RWPE1 (cell line): Measurements from ENCODE around the gene SUN5.

Experiments used
- CTCF ChIA-PET: fragments of 350-600 bp; sonication (Branson Sonifier 250); formaldehyde crosslinking; extraction: SDS; loops from one replicate; lab custom pipeline; 2021; lab: Yijun Ruan, JAX
- POLR2A ChIA-PET: fragments of 400-600 bp; formaldehyde crosslinking; extraction: SDS; loops from one replicate; lab custom pipeline; 2020; ENCODE audit warnings: antibody characterized with exemption; ENCODE audit not compliant: low non-redundant PET; lab: Yijun Ruan, JAX
- DNase-seq: peaks from one replicate; pipeline ENCODE4 v3.0.0; 2012; ENCODE audit warnings: low spot score
- H3K27ac ChIP-seq: fragments of 450-650 bp; 2 replicates; pipeline ENCODE4 v1.5.1; 2017
- TF ChIP-seq, protein P1 (sequence below): fragments of 450-650 bp; conservative IDR thresholded peaks from 2 replicates; pipeline ENCODE4 v1.5.1; 2017; ENCODE audit warnings: low read depth, mild to moderate bottlenecking

SUN5 gene

DNA sequence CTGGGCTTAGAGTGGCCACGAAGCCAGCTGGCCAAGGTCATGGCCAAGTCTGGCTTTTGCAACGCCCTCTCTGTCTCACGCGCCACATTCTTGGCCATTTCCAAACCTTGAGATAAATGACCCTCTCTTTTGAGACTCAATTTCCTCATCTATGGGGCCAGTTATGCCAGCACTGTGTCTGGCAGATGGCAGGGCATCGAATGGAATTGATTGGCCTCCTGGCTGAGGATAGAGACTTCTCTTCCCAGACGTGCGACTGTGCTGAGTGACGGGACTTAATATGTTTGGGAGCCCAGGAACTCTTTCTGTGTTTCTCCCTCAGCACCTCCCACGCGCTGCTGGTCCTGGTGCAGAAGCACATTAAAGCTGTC lies 10.9 kb upstream of the SUN5 start:
- TF ChIP-seq, protein P1, sequence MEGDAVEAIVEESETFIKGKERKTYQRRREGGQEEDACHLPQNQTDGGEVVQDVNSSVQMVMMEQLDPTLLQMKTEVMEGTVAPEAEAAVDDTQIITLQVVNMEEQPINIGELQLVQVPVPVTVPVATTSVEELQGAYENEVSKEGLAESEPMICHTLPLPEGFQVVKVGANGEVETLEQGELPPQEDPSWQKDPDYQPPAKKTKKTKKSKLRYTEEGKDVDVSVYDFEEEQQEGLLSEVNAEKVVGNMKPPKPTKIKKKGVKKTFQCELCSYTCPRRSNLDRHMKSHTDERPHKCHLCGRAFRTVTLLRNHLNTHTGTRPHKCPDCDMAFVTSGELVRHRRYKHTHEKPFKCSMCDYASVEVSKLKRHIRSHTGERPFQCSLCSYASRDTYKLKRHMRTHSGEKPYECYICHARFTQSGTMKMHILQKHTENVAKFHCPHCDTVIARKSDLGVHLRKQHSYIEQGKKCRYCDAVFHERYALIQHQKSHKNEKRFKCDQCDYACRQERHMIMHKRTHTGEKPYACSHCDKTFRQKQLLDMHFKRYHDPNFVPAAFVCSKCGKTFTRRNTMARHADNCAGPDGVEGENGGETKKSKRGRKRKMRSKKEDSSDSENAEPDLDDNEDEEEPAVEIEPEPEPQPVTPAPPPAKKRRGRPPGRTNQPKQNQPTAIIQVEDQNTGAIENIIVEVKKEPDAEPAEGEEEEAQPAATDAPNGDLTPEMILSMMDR: no peak
- CTCF ChIA-PET: interaction anchor here (0.7 to 1.2 kb wide), 2 partner anchors 12 to 821 kb away, joined by 4 read pairs; no protein-coding TSS in a partner anchor
- H3K27ac ChIP-seq: no peak overlapping the region
- POLR2A ChIA-PET: no interaction called here
- no peak for DNase-seq

DNA sequence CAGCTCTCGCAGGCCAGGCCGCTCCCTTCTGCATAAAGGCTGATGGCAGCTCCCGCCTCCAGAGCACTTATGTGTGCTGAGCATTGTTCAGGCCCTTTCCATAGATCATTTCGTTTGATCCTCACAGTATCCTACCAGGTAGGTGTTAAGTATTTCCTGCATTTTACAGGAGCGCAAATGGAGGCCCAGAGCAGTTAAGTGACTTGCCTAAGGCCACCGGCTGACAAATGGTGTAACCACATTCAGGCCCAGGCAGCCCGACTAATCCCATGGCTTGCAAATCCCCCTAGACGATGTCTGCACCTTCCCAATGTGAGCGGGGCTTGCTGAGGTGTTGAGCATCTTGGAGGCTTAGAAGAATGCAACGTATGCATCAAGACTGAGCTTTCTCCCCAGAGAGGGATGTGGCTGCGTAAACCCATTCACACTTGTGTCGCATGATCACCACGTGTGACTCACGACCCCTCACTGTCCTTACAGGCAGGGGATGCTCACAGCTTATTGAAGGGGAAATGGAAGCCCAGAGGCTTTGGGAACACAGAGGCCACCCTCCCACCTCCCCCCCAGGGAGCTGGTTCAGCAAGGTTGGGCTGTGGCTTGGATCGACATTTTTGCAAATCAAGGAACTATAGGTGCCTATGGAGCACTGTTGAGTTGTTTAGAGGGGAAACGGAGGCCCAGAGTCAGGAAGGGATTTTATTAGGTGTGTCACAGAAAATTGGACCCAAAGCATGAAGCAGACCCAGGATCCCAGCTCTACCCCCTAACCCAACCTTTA lies 10.3 kb upstream of the SUN5 start:
- no peak for DNase-seq
- TF ChIP-seq, protein P1: no peak
- ChIA-PET POLR2A (no interaction called here), CTCF (interaction anchor here (0.6 to 1.2 kb wide), 3 partner anchors 13 to 821 kb away, joined by 3 to 4 read pairs (median 4); no protein-coding TSS in a partner anchor)
- H3K27ac ChIP-seq: no peak overlapping the region

DNA sequence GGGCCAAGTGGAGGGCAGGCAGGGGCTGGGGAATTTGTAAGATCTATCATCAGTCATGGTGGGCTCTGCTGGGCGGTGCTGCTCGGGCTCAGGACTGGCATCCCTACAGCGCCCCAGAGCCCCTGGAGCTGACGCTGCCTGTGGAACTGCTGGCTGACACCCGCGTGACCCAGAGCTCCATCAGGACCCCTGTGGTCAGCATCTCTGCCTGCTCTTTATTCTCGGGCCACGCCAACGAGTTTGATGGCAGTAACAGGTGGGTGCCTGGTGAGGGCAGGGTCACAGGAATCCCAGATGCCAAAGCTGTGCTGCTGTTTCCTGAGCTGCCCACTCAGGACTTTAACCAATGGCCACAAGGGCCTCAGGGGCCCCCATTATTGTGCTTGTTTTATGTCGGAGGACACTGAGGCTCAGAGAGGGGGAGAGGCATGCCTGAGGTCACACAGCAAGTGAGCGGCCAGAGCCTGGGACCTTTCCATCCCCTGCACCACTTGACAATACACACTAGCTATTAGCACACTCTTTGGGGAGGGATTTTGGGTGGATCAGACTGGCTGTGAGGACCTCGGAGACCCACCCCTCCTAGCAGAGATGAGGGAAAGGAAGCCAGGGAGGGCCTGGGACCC lies 9.6 kb upstream of the SUN5 start:
- CTCF ChIA-PET: interaction anchor here (0.7 kb wide), 1 partner anchor 447 kb away, joined by 5 read pairs; no protein-coding TSS in a partner anchor

DNA sequence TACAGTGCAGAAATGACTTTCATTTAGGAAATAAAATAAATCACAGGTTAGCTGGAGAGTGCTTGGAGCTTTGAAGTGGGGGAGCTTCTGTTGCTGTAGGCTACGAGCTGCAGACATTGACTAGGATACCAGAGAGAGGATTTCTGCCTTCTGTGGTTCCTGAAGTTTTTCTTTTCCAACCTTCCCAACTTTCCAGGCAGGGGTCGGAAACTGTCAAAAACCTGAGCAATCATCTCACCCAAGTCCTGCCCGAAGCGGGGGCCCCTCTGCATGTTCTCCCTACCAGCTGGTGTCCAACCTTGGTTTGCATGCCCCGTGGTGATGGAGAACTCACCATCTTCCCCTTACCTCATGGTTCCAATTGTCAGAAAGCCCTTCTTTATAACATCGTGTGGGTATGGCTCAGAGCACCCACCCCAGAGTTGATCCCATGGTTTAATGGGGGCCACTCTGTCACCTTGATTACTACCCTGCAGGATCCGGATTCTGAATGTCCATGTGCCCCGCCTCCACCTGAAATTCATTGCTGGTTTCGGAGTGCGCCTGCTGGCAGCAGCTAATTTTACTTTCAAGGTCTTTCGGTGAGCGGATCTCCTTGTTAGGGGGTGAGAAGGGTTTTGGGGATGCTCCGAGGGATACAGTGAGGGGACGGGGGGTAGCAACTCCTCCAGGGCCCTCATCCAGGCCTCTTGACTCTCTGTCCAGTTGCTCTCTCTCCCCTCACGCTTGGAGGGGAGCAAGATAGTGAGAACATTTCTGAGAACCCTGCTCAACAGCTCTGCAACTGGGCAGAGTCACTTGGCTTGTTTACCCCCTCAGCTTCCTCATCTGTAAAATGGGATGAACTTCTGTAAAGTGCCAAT lies 8.3 kb upstream of the SUN5 start:
- ChIA-PET POLR2A (no interaction called here), CTCF (no interaction called here)
- DNase-seq: no peak
- H3K27ac ChIP-seq: no peak overlapping the region
- TF ChIP-seq, protein P1: no peak

More for the DNA sequence above, 9.6 kb upstream of the SUN5 start:
- no peak for DNase-seq
- POLR2A ChIA-PET: no interaction called here
- TF ChIP-seq, protein P1: no peak
- no peak overlapping the region for H3K27ac ChIP-seq

DNA sequence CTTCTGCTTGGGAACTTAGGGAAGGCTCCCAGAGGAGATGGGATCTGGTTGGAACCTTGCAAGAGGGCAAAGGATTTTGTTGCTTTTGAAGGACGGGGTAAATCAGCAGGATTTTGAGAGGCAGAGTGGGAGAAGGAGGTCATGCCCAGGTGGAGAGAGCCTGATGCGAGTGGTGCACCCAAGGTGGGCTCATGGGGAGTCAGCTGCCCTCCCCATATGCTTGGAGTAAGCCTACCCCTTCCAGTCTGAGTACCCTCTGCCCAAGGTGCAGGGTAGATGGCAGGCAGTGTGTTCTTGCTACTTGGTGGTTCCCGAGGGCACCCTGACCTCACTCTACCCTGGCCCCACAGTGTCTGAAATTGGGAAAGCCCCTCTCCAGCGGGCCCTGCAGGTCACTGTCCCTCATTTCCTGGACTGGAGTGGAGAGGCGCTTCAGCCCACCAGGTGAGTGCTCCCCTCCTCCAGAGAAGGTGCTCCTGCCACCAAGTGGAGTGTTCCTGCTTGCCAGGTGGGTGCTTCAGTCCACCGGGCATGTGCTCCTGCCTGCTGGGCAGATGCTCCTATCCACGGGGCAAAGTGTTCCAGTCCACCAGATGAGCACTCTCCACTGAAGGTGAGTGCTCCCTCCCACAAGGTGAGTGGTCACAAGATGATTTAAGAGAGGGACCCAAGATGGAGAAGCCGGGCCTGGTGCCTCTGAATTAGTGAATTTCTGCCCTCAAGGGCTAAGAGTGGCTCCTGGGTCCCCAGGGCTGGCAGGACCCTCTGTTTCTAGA lies 6.6 kb upstream of the SUN5 start:
- no peak overlapping the region for H3K27ac ChIP-seq
- ChIA-PET POLR2A (no interaction called here), CTCF (interaction anchor here (0.7 kb wide), 1 partner anchor 44 kb away, joined by 4 read pairs; no protein-coding TSS in a partner anchor)
- TF ChIP-seq, protein P1: no peak
- no peak for DNase-seq

DNA sequence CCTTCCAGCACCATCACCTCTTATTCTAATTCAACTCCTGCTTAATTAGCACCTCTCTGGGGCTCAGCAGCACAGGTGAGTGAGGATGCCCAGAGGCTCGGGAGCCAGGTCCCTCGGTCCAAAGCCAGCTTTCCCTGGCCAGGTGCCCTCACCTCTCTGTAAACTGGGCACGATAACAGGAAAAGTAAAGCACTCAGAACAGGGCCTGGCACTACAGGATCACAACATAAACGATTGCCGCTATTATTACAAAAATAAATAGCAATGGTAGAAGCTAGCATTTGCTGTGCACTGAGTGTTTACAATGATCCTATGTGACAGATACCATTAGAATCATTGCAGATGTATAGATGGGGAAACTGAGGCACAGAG lies 5.9 kb upstream of the SUN5 start:
- TF ChIP-seq, protein P1: no peak
- no peak overlapping the region for H3K27ac ChIP-seq
- DNase-seq: no peak
- POLR2A ChIA-PET: no interaction called here
- CTCF ChIA-PET: no interaction called here
